ENCODE data around the gene CISD3. TPM values are rescaled to one million over a fixed set of nuclear protein-coding genes. Genes with fewer than 3 reads are reported as not detected.
A peak's percentile ranks its signal among the peaks of the same experiment; 100 is the strongest.

Gene CISD3
- total RNA-seq, 5 donors from 2014 or later (not counting 1 experiment from before 2014, with no cell fraction given): 10.7 to 21.5 (median 17.7) TPM

- CTCF ChIA-PET: no interaction called here
- no peak overlapping the region for H3K4me3 ChIP-seq (ENCODE audit: control insufficient read depth in 1 of 2, extremely low read depth in 1 of 2, low read length in 1 of 2)
- no peaks in the 10 kb centered on the region for H3K9me3 ChIP-seq
- 88% methylated on average over 10 of the region's 12 CpGs for WGBS (ENCODE audit: insufficient coverage)
- Mint-ChIP-seq H3K4me1 (peaks cover 17 to 18% (median 17%) of the 10 kb centered on the region in 3 donors), H3K27ac (no peak overlapping the region), H3K9me3 (no peaks in the 10 kb centered on the region), H3K36me3 (no peaks in the 10 kb centered on the region), H3K4me3 (no peak overlapping the region), H3K27me3 (no peaks in the 10 kb centered on the region)
- peaks cover 0 to 7% of the 10 kb centered on the region in 2 experiments for H3K27me3 ChIP-seq (replicated peaks in 1 of 2; ENCODE audit: control insufficient read depth in 2 of 2, extremely low read depth in 1 of 2, insufficient read depth in 2 of 2, low read length in 1 of 2)
- H3K4me1 ChIP-seq (ENCODE audit: control insufficient read depth in 1 of 2, extremely low read depth in 1 of 2, insufficient read depth in 2 of 2, low read length in 2 of 2): peaks cover 9 to 20% of the 10 kb centered on the region in 2 experiments
- DNase-seq (no peak), ATAC-seq (replicated peaks in 1 of 4) (no peak)
- no peak overlapping the region for H3K27ac ChIP-seq (ENCODE audit: low read length)
- no peaks in the 10 kb centered on the region for H3K36me3 ChIP-seq (ENCODE audit: control insufficient read depth in 2 of 2, extremely low read depth in 1 of 2, insufficient read depth in 1 of 2, low read length in 1 of 2)
- POLR2A ChIA-PET: no interaction called here
These were observed 36.3 kb upstream of the CISD3 start for GRCh38 chr17:38693700-38694329.

DNA sequence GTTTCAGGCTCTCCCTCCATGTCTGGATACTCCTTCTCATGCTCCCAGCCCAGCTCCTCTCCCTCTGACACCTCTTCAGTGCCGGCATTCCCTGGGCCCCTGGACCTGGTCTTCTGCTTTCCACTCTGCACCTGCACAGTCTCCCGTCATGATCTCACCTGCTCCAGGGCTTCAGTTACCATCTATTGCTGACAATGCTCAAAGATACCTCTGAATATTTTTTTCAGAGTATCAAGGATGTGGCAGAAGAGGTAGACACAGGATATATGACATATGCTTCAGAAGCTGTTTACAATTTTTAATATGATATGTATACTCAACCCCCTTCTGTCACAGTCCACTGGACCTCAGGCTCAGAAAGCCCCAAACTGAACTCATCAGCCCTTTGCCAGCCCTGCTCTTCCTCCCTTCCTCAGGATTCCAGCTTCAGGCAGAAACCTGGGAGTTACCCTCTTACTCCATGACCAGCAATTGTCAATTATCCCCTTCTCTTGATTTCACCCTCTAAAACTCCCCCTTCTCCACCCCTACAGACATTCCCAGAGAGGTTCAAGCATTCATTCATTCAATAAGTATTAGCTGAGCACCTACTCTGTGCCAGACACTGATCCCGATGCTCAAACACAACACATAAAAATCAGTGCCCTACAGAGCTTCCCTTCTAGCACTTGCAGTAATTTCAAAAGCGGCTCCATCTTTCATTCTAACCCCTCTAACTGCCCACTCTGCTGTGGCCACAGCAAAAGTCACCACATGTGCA lies 32.9 kb upstream of the CISD3 start:
- peak overlapping the region; percentile 83 to 89 for H3K27ac Mint-ChIP-seq
- WGBS (ENCODE audit: insufficient coverage): 100% methylated on average over 2 of the region's 4 CpGs
- Histone ChIP-seq H3K27me3 (replicated peaks in 1 of 2; ENCODE audit: control insufficient read depth in 2 of 2, extremely low read depth in 1 of 2, insufficient read depth in 2 of 2, low read length in 1 of 2) (no peaks in the 10 kb centered on the region), H3K36me3 (ENCODE audit: control insufficient read depth in 2 of 2, extremely low read depth in 1 of 2, insufficient read depth in 1 of 2, low read length in 1 of 2) (no peaks in the 10 kb centered on the region), H3K4me3 (ENCODE audit: control insufficient read depth in 1 of 2, extremely low read depth in 1 of 2, low read length in 1 of 2) (no peak overlapping the region), H3K9me3 (no peaks in the 10 kb centered on the region), H3K27ac (ENCODE audit: low read length) (no peak overlapping the region), H3K4me1 (ENCODE audit: control insufficient read depth in 1 of 2, extremely low read depth in 1 of 2, insufficient read depth in 2 of 2, low read length in 2 of 2) (peaks cover 12 to 36% of the 10 kb centered on the region in 2 experiments)
- no peak for DNase-seq
- peak in 2 of 4 experiments; percentile 13 to 15 for ATAC-seq (replicated peaks in 1 of 4)
- ChIA-PET CTCF (interaction anchor here in 1 of 2 donors (0.6 kb wide), 1 partner anchor 38 kb away, joined by 6 read pairs; no protein-coding TSS in a partner anchor), POLR2A (interaction anchor here in 1 of 2 donors (0.6 kb wide), 1 partner anchor 438 kb away, joined by 3 read pairs; no protein-coding TSS in a partner anchor)
- H3K4me1 Mint-ChIP-seq: peaks cover 28 to 32% (median 28%) of the 10 kb centered on the region in 3 donors
- H3K9me3 Mint-ChIP-seq: no peaks in the 10 kb centered on the region
- H3K36me3 Mint-ChIP-seq: no peaks in the 10 kb centered on the region
- peak overlapping the region in 1 of 3 donors; percentile 46 for H3K4me3 Mint-ChIP-seq
- no peaks in the 10 kb centered on the region for H3K27me3 Mint-ChIP-seq

DNA sequence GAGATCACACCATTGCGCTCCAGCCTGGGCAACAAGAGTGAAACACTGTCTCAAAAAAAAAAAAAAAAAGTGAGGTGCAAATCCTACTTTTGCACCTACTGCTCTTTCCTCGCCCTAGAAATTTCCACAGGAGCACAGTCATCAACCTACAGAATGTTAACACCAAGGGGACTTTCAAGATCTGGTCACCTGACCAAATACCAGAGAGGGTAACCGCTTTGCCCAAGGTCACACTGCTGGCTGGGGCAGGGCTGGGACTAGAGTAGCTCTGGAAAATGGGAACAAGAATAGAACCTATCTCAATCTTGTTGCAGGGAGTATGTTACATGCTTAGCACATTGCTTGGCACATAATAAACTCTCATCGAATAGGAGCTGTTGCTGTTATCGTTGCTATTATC lies 31.4 kb upstream of the CISD3 start:
- no peak overlapping the region for H3K27ac ChIP-seq (ENCODE audit: low read length)
- no peaks in the 10 kb centered on the region for H3K9me3 Mint-ChIP-seq
- no peaks in the 10 kb centered on the region for H3K9me3 ChIP-seq
- H3K27ac Mint-ChIP-seq: no peak overlapping the region
- H3K4me1 Mint-ChIP-seq: peaks cover 38 to 40% (median 39%) of the 10 kb centered on the region in 3 donors
- POLR2A ChIA-PET: no interaction called here
- ATAC-seq (replicated peaks in 1 of 4): no peak
- H3K4me3 Mint-ChIP-seq: no peak overlapping the region
- CTCF ChIA-PET: no interaction called here
- no peaks in the 10 kb centered on the region for H3K36me3 ChIP-seq (ENCODE audit: control insufficient read depth in 2 of 2, extremely low read depth in 1 of 2, insufficient read depth in 1 of 2, low read length in 1 of 2)
- peaks cover 12 to 51% of the 10 kb centered on the region in 2 experiments for H3K4me1 ChIP-seq (ENCODE audit: control insufficient read depth in 1 of 2, extremely low read depth in 1 of 2, insufficient read depth in 2 of 2, low read length in 2 of 2)
- H3K27me3 ChIP-seq (replicated peaks in 1 of 2; ENCODE audit: control insufficient read depth in 2 of 2, extremely low read depth in 1 of 2, insufficient read depth in 2 of 2, low read length in 1 of 2): no peaks in the 10 kb centered on the region
- DNase-seq: no peak
- no peaks in the 10 kb centered on the region for H3K36me3 Mint-ChIP-seq
- H3K27me3 Mint-ChIP-seq: no peaks in the 10 kb centered on the region
- no peak overlapping the region for H3K4me3 ChIP-seq (ENCODE audit: control insufficient read depth in 1 of 2, extremely low read depth in 1 of 2, low read length in 1 of 2)
- 94% methylated on average over 3 of the region's 5 CpGs for WGBS (ENCODE audit: insufficient coverage)

DNA sequence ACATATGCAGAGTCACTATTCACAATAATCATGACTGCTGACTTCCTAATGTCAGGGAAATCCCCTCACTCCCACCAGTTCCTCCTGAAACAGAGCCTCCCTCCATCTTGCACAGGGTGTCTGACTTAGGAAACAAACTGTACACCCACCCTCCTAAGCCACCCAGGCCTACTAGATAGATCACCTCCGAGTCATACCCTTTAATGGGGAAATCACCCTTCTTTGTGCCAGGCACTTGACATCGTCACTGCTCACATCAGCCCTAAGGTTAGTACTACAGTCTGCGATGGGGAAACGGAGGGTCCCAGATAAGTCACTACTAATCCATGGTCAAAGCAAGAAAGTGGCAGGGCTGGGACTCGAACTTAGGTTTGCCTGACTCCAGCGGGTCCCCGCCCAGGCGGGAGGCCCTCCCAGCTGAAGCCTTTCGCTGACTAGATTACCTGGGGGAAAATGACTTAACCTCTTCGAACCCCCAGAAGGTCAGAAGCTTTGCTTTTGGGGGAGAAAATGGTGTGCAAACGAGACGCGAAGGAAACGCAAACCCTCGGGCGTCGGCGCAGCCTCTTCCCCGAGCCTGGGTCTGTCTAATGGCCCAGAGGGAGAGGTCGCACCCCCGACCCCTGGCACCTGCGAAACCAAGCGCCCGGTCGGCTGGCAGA lies 28.5 kb upstream of the CISD3 start:
- WGBS (ENCODE audit: insufficient coverage): 2% methylated on average over 16 of the region's 25 CpGs
- H3K9me3 ChIP-seq: no peaks in the 10 kb centered on the region
- H3K4me3 ChIP-seq (ENCODE audit: control insufficient read depth in 1 of 2, extremely low read depth in 1 of 2, low read length in 1 of 2): peak overlapping the region; percentile 97 to 98
- Mint-ChIP-seq H3K9me3 (no peaks in the 10 kb centered on the region), H3K4me3 (peak overlapping the region; percentile 83 to 91 (median 84)), H3K27ac (peak overlapping the region; percentile 90 to 95), H3K27me3 (no peaks in the 10 kb centered on the region), H3K36me3 (no peaks in the 10 kb centered on the region), H3K4me1 (peaks cover 42 to 51% (median 47%) of the 10 kb centered on the region in 3 donors)
- H3K27ac ChIP-seq (ENCODE audit: low read length): peak overlapping the region; percentile 98
- DNase-seq (peak; percentile 48 to 89 (median 62)), ATAC-seq (replicated peaks in 1 of 4) (peak; percentile 15 to 59 (median 18))
- ChIA-PET CTCF (interaction anchor here in 1 of 2 donors (0.5 to 1.2 kb wide), 3 partner anchors 25 to 34 kb away, joined by 3 to 5 read pairs (median 3); no protein-coding TSS in a partner anchor), POLR2A (interaction anchor here in 1 of 2 donors (0.6 kb wide), 1 partner anchor 52 kb away, joined by 5 read pairs; no protein-coding TSS in a partner anchor)
- no peaks in the 10 kb centered on the region for H3K36me3 ChIP-seq (ENCODE audit: control insufficient read depth in 2 of 2, extremely low read depth in 1 of 2, insufficient read depth in 1 of 2, low read length in 1 of 2)
- peaks cover 12 to 55% of the 10 kb centered on the region in 2 experiments for H3K4me1 ChIP-seq (ENCODE audit: control insufficient read depth in 1 of 2, extremely low read depth in 1 of 2, insufficient read depth in 2 of 2, low read length in 2 of 2)
- H3K27me3 ChIP-seq (replicated peaks in 1 of 2; ENCODE audit: control insufficient read depth in 2 of 2, extremely low read depth in 1 of 2, insufficient read depth in 2 of 2, low read length in 1 of 2): no peaks in the 10 kb centered on the region

DNA sequence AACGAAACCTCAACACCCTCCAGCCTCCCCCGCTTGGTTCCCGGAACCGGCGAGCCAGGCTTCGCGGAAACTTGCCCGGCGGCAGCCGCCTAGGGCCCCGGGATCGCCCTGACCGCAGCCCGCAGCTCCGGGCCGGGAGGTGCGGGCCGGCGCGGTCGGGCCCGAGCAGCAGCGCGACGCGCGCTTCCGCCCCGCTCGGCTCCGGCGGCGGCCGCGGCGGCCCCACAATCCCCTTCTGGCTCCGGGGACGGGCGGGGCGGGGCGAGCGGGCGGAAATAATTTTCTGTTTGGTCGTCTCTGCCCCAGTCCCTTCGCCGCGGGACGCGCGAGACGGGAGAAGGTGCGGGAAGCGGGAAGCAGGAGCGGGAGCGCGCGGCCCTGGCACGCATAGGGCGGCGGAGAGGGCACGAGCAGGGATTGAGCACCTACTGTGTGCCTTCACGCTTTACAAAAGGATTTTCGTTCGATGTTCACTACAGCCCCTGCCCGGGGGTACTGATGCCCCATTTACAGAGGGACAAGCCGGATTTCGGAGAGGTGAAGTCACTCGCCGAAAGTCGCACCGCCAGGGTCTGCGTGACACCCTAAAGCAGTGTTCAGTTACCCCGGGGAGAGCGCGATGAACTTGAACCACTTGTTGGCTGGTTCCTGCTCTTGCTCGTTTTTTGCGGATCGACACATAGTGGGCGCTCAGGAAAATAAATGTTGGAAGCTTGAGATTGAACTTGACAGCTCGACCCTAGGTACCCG lies 27.8 kb upstream of the CISD3 start:
- peak overlapping the region; percentile 97 to 98 for H3K4me3 ChIP-seq (ENCODE audit: control insufficient read depth in 1 of 2, extremely low read depth in 1 of 2, low read length in 1 of 2)
- Mint-ChIP-seq H3K4me1 (peaks cover 42 to 51% (median 47%) of the 10 kb centered on the region in 3 donors), H3K4me3 (peak overlapping the region; percentile 91 to 96 (median 92)), H3K9me3 (no peaks in the 10 kb centered on the region), H3K27me3 (no peaks in the 10 kb centered on the region), H3K36me3 (no peaks in the 10 kb centered on the region), H3K27ac (peak overlapping the region; percentile 98 to 99)
- H3K36me3 ChIP-seq (ENCODE audit: control insufficient read depth in 2 of 2, extremely low read depth in 1 of 2, insufficient read depth in 1 of 2, low read length in 1 of 2): peaks cover 0 to 1% of the 10 kb centered on the region in 2 donors
- ChIA-PET CTCF (interaction anchor here in 1 of 2 donors (0.5 to 1.2 kb wide), 2 partner anchors 26 to 33 kb away, joined by 3 read pairs; no protein-coding TSS in a partner anchor), POLR2A (interaction anchor here in 1 of 2 donors (0.6 kb wide), 1 partner anchor 51 kb away, joined by 5 read pairs; no protein-coding TSS in a partner anchor)
- H3K9me3 ChIP-seq: no peaks in the 10 kb centered on the region
- DNase-seq (peak; percentile 57 to 89 (median 71)), ATAC-seq (replicated peaks in 1 of 4) (peak; percentile 54 to 64 (median 59))
- H3K27ac ChIP-seq (ENCODE audit: low read length): peak overlapping the region; percentile 98
- WGBS (ENCODE audit: insufficient coverage): under 1% methylated on average over 81 of the region's 81 CpGs
- peaks cover 8 to 55% of the 10 kb centered on the region in 2 experiments for H3K4me1 ChIP-seq (ENCODE audit: control insufficient read depth in 1 of 2, extremely low read depth in 1 of 2, insufficient read depth in 2 of 2, low read length in 2 of 2)
- H3K27me3 ChIP-seq (replicated peaks in 1 of 2; ENCODE audit: control insufficient read depth in 2 of 2, extremely low read depth in 1 of 2, insufficient read depth in 2 of 2, low read length in 1 of 2): no peaks in the 10 kb centered on the region

All from T-cell (primary cell).